Astrocyte of the spinal cord (primary cell): ENCODE measurements around the gene C1orf56.

Source experiments
- DNase-seq: peaks from one replicate; pipeline ENCODE4 v3.0.0; 2011; ENCODE audit warnings: low read depth, low spot score
- H3K4me3 ChIP-seq: 2 replicates; pipeline ENCODE4 v1.5.1; 2011; ENCODE audit warnings: low read depth, mild to moderate bottlenecking, low read length, moderate library complexity
- in situ Hi-C: cut with HindIII; loops from 2 replicates; pipeline ENCODE4 v1.10.0; 2017; ENCODE audit warnings: low sequenced_read_pairs
- TF ChIP-seq, protein P1 (sequence below): IDR thresholded peaks from 2 replicates; pipeline ENCODE4 v1.5.1; 2012; ENCODE audit warnings: low read depth, mild to moderate bottlenecking, low read length, inconsistent platforms

C1orf56 gene

GRCh38 chr1:151036356-151036755, 11.2 kb upstream of the C1orf56 start, which contains the start of gene BNIPL:
Gene BNIPL (plus strand): TSS chr1:151036586. CDS start chr1:151036726, 140 bp downstream.
- in situ Hi-C loops: no loop called here
- DNase-seq: no peak
- H3K4me3 ChIP-seq: no peak within 1 kb of the TSS
- TF ChIP-seq, protein P1, sequence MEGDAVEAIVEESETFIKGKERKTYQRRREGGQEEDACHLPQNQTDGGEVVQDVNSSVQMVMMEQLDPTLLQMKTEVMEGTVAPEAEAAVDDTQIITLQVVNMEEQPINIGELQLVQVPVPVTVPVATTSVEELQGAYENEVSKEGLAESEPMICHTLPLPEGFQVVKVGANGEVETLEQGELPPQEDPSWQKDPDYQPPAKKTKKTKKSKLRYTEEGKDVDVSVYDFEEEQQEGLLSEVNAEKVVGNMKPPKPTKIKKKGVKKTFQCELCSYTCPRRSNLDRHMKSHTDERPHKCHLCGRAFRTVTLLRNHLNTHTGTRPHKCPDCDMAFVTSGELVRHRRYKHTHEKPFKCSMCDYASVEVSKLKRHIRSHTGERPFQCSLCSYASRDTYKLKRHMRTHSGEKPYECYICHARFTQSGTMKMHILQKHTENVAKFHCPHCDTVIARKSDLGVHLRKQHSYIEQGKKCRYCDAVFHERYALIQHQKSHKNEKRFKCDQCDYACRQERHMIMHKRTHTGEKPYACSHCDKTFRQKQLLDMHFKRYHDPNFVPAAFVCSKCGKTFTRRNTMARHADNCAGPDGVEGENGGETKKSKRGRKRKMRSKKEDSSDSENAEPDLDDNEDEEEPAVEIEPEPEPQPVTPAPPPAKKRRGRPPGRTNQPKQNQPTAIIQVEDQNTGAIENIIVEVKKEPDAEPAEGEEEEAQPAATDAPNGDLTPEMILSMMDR: no peak

DNA sequence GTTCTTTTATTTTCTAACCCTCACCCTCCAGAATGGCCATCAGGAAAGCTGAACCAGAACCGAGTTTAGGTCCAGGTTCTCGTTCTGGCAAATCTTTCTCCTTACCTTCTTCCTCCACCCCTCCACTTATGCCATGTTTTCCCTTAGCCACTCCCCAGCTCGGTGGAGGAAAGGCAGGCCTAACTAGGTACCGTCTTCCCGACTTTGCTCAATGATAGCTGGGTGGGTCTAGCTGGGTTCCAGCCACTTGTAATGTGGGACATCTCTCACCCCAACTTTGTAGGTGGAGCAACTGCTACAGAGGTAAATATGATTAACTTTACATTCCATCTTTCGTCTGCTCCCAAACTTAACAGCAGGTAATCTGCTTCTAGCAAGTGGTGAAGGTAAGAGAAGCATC, 10.5 kb upstream of the C1orf56 start:
- TF ChIP-seq, protein P1: no peak
- in situ Hi-C loops: no loop called here
- no peak overlapping the region for H3K4me3 ChIP-seq
- no peak for DNase-seq

GRCh38 chr1:151039521-151039920, 8.0 kb upstream of the C1orf56 start:
- DNase-seq: no peak
- TF ChIP-seq, protein P1: no peak
- no peak overlapping the region for H3K4me3 ChIP-seq
- in situ Hi-C loops: no loop called here

- no peak for DNase-seq
- in situ Hi-C loops: no loop called here
- TF ChIP-seq, protein P1: no peak
- H3K4me3 ChIP-seq: no peak overlapping the region
Observed at GRCh38 chr1:151043163-151043562, 4.4 kb upstream of the C1orf56 start.

DNA sequence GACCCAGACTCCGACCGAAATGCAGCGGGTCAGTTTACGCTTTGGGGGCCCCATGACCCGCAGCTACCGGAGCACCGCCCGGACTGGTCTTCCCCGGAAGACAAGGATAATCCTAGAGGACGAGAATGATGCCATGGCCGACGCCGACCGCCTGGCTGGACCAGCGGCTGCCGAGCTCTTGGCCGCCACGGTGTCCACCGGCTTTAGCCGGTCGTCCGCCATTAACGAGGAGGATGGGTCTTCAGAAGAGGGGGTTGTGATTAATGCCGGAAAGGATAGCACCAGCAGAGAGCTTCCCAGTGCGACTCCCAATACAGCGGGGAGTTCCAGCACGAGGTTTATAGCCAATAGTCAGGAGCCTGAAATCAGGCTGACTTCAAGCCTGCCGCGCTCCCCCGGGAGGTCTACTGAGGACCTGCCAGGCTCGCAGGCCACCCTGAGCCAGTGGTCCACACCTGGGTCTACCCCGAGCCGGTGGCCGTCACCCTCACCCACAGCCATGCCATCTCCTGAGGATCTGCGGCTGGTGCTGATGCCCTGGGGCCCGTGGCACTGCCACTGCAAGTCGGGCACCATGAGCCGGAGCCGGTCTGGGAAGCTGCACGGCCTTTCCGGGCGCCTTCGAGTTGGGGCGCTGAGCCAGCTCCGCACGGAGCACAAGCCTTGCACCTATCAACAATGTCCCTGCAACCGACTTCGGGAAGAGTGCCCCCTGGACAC, 534 bp downstream of the C1orf56 start:
- DNase-seq: peak; percentile 63
- TF ChIP-seq, protein P1: no peak
- H3K4me3 ChIP-seq: peak overlapping the region; percentile 70
- in situ Hi-C loops: no loop called here

- peak overlapping the region; percentile 70 for H3K4me3 ChIP-seq
- DNase-seq: no peak
- TF ChIP-seq, protein P1: peak; percentile 59
- in situ Hi-C loops: no loop called here
Observed at GRCh38 chr1:151048645-151049032, 1.1 kb downstream of the C1orf56 start.
